ENCODE data around the gene WDFY4.

Gene WDFY4

DNA sequence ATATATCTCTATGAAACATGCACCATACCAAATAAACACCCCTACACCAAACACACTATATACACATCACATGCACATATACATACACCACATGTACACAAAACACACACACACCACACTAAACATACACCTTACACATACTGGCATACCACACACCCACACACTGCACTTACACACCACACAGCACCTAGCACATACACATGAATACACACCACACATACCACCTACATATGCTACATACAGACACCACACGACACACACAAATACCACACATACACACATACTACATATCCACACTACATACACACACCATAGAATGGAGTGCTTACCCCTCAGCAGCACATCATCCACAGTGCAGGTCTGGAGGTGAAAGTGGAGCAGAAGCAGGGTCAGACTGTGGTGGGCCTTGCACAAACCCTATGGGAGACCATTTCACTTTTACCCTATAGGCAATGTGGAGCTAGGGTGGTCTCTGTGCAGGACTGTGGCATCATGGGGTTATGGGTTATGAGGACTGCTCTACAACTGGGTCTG lies 64.6 kb downstream of the WDFY4 start:
- no peak for DNase-seq

DNA sequence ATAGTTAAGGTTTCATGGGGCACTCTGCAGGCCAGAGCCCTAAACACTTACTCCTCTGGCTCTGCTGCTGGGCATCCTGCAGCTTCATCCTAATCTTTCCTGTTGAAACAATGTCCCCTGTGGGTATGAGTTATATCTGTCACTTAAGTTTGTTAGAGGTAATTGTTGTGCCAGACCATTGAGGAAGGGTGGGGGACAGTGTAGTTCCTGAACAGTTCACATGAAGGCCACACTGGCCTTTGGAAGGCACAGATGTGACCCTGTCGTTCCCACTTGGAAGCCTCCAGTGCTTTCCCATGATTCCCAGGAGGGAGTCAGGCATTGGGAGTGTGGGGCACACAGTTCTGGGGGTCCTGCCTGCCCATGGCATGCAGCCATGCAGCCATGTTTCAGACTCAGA lies 65.3 kb downstream of the WDFY4 start:
- no peak for DNase-seq

DNA sequence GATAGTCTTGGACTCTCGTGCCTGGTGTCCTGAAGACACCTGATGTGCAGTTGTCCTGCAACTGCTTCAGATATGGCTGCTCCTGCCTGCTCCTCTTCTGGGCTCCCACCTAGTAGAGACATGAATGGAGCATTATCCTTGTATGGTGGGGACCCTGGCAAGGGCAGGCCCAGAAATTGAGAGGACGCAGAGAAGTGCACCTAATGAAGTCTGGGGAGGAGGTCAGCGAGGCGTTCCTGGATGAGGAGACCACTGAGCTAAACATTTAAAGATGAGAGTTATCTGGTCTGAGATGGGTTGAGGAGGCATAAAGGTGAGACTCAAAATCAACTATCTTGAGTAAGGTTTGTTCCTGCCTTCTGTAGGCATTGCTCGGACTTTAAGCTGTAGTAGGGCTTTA lies 66.3 kb downstream of the WDFY4 start:
- DNase-seq: no peak

DNA sequence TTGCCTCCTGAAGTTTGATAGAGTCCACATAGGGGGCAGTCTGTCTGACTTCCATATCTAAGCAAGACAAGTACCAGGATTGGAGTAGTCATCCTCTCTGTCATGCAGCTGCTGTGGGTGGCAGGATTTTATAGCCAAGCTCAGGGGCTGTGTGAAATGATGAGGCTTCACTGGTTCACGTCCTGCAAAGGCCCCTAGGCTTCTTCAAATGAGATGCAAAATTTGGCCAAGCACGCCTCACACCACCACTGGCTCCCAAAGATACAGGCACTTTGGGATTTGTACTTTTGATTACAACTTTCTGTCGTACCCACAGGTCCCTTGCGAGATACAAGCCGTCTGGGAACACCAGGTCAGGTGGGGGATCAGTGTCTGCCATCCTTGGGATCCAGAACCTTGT lies 67.1 kb downstream of the WDFY4 start:
- DNase-seq: no peak

DNA sequence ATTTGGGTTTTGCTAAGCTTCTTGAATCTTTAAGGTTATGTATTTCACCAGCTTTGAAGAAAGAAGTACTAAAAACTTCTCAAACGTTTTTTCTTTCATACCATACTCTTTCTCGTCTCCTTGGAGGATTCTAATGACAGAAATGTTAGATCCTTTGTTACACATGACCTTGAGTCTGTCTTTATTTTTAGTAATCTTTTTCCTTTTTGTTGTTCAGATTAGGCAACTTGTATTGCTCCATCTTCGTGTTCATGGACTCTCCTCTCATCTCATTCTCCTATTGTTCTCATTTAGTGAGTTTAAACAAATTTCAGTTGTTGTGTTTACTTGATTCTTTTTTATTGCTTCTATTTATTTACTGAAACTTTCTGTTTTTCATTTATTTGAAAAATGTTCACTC lies 73.7 kb downstream of the WDFY4 start:
- no peak for DNase-seq

DNA sequence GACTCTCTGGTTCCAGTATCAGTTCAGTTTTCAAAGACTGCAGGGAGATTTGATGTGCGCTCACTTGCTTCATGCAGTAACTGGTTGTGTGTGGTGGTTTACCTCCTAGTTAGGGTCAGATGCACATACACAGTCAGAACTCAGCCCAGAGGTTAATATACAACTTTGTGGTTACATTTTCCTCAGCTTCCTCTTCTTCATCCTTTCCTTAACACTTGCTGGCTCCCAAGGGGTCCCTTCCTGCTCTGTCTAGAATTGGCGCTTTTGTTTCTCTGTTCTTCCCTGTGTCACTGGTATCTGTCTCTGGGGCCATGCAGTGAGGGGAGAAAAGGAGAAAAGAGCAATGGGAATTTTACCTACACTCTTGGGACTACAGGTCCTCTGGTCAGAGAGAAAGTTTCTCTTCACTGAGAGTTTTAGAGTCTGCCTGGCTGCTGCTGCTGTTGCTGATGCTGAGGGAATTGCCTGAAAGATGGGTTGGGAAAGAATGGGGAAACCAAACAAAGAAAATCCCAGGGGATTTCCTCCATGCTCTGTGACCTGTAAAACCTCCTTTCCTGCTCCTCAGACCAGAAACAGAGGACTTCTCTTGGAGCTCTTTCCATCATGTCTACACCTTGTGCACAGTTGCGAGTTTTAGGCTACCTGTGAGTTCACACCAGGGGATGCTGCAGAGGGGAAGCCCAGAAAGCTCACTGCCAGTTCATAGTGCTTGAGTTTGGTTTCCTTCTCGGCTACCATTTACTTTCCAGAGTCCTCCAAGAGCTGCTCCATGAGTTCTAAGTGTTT lies 74.6 kb downstream of the WDFY4 start:
- no peak for DNase-seq

DNA sequence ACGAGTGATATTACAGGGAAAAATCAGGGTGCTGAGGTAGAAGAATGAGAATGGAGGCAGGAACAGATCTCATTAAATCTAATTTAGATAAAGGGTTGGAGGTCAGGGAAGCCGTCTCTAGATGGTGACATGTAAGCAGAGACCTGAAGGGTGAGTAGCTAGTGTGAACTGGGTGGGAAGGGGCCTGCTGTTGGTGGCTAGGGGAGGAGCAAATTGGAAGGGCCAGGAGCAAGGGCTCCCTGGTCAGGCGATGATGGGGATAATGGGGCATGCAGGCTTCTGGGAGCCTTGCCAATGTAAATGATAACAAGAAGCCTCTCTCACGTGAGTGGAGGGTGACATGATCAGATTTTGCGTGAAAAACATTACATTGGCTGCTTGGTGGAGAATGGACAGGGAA lies 76.3 kb downstream of the WDFY4 start:
- no peak for DNase-seq

DNA sequence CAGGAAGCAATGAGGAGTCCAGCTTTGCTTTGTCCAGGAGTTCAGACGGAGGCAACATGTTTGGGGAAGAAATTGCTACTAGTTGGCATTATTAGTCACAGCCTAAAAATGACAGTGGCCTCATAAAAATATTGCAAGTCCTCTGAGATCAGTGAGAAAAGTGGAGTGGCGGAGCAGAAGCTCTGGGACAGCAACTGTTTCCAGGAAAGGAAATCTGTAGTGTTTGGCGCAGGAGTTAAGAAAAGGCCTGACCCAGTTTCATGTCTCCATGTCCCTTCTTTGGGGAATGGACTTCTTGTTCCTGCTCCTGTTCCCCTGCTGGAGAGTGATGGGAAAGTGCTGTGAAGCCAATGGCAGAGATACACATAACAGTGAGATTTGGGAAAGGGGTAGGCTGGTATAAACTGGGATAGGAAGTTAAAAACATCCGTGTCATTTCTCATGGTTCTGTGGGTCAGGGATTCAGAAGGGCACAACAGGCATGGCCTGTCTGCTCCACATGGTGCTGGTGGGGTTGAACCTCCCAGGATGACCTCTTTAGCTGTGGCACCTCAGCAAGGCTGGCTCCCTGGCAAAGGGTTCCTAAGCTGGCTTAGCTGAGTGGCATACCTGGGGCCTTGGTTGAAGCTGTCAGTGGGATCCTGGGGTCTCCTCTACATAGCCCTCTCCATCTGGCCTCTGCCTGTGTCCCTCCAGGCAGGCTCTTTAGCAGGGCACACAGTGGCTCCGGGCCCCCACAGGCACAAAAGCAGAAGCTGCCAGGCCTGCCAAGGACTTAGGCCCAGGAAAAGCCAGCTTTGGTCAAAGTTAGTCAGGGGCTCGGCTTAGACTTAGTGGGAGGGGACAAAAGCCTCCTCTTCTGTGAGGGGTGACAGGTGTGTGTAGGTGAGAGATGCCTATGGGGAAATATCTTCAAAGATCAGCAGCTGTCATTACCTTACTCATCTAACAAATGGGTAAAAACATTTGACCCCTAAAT lies 77.7 kb downstream of the WDFY4 start:
- DNase-seq: no peak

DNA sequence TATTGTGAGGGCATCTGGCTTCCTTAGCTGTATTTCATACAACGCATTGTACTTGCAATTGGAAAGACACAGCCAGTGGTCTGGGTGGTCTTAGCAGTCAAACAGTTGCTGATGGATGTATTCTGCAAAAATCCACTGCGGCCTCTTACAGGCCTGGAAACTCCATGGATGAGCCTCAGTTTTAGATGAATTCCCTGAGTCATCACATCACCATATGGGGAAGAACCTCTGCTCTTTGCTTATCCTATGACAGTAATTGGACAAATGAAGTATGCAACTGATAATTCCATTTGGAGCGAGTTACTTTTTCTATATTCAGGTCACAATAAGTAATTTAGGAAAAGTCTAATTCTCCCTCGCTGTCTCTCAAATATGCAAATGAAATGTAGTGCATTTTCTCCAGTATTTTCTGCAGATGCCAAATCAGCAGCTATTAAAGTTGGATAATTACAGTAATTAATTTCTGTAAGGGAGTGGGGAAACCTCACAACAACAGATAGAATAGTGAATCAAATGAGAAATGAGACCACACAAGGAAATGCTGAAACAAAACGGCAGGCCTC lies 78.8 kb downstream of the WDFY4 start:
- no peak for DNase-seq

DNA sequence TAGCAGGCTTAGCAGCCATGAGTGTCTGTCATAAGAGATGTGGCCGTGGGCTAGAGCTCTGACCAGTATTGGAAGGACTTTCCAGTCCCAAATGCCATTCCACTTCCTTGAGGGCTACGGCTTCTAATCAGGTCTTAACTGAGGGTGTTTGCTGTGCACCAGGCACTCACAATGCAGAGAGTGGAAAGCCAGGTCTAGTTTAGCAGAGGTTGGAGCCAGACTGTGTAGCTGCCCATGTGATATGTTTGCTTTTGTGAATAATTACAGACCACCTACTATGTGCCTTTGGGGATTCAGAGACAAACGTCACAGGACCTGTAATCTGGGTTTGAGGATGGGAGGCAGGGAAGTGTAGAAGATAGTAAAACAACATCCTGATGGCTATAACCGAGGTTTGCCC lies 79.8 kb downstream of the WDFY4 start:
- DNase-seq: no peak

DNA sequence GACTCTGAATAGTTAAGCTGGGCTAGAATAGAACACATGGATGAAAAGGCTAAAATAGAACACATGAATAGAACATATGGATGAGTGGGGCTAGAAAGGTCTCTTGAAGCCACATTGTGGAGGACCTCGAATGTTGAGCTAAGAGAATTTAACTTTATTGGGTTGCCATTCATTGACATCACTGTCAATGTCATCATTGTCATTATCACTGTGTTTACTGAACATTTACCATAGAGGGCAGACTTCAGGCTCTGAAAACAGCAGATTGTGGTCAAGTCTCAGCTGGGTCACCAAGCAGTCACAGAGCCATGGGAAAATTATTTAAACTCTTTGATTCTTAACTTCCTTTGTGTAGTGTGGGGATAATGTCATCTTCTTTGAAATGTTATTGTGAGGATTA lies 80.4 kb downstream of the WDFY4 start:
- no peak for DNase-seq

DNA sequence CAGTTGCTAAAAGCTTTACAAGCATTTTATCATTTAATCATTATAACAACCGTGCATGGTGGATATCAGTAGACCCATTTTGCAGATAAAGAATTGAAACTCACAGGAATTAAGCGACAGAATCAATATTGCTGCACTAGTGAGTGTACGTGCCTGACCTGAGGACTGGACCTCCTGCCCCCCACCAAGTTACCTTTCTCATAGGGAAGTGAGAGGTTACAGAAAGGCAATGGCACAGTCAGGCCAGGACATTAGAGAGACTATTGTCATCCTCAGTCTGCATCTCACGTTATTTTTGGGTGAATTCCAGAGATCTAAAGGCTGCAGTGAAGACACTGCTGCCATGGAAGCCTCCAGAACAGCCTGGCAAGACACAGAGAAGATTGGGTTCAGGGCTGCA lies 80.9 kb downstream of the WDFY4 start:
- DNase-seq: no peak

DNA sequence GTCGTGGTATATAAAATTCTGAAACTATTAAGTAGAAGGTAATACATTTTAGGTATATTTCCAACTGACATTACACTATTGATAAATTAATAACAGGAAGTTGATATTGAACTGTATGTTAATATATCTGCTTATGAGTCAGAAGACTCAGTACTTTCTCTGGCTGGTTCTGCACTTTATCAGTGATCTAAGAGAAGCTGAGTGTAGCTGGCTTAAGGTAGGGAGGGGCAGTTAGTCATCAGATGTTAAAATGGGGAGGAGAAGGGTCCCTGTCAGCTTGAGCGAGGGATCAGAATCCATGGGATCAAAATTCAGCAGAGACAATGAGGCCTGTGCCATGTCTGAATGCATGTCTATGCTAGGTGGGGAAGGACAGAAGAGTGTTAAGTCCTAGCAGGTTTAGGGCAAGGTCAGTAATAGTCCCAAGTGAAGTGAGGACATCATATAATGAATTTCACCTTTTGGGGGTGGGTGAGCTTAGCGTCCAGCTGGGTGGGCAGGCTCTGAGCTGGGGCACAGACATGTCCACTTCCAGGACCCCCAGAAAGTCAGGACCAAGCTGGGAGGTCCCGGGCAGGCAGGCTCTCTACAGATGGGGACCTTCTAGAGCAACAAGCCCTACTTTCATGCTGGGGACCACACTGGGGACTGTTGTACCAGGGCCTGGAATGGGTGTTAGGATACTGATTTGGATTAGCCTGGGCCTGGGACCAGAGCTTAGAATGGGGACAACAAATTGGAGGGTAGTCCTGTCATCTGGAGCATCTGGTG lies 82.9 kb downstream of the WDFY4 start:
- no peak for DNase-seq

DNA sequence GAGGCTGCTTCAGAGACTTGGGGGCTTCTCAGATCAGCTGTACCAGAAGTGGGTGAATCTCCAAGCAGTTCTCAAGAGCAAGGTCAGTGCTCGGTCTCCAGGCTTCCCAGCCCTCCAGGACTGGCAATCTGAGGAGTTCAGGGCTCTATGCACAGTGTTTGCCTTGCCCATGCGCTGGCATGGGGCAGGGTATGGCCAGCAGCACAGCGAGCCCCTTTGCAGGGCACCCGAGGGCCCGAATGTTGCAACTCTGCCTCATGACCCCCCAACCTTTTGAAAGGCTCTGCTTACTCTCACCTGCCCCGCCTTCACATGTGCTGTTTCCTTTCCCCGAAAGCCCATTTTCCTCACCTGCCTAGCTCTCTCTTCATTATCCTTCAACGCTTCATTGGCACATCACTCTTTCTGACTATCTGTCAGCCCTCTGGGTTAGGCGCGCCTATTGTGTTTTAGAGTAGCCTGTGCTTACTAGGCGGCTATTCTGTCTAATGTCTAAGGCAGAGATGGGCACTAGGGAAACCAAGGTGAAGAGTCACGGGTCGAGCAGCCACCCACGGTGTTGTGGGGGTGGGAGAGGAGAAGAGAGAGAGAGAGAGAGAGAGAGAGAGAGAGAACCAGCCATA lies 83.6 kb downstream of the WDFY4 start:
- DNase-seq: no peak

DNA sequence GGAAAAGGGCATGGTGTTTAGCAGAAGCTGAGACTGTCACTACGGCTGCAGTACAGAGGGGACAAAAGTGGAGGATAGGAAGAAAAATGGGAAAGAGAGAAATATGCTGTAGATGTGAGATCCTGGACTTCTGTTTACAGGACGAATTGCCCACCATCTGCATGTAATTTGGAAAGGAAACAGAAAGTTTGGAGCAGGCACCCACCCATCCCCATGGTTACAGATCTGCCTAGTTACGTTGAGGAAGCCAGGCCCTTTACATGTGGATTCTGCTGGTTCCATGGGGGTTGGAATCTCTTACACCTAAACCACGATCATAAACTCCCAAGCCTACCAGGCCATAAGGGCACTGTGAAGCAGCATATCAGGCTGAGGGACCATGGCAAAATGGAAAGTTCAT lies 84.3 kb downstream of the WDFY4 start:
- no peak for DNase-seq

DNA sequence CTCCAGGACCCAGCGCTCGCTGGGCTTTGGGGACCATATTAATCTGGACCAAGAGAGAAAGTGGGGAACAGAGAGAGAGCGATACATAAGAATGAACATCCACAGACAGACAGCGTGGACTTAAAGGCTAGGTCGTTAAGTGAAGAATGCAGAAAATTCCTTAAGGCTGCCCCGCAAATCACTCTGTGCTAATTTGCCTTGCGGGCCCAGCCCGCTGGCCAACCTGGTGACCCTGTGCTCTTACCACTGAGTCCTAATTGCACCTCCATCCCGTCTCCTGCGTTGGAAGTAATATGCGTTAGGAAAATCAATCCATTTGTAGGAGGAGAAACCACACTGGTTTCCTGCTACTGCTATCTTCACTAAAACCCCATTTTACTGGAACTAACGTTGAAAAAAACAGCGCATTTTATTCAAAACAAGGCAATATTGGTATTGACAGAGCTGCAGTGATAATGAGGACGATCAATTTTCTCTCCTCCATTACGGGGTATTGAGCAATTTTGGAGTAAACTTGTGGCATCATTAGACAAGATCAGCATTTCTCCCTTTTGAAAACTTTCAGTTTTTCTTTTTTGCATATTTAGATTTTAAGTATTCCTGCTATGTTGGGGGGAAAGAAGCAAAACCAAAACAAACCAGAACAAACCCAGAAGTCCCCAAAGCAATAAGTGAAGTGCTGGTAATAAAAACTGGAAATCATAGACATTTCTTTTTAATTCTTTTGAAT lies 85.2 kb downstream of the WDFY4 start:
- DNase-seq: no peak

DNA sequence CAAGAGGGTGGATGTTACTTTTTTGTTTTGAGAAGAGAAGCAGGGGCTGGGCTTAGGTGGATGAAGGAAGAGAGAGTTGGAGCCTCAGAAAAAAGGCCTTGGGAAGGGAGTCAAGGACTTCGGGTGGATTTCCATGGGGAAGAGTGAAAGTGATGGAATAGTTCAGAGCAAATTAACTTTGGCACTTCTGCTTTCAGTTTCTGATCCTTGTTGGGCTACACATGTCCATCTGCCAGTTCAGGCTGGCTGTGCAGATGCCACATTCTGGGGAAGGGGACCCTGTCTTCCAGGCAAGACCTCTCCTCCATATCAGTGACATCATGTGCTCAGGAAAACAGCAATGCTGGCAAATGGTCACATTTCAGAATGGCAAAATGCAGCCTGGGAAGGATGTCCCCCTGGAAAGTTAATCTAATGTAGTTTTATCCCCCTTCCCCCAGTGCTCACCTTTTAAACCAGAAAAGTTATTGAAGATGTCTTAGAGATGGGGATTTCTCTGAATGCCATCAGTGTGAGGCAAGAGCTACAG lies 86.0 kb downstream of the WDFY4 start:
- DNase-seq: no peak

DNA sequence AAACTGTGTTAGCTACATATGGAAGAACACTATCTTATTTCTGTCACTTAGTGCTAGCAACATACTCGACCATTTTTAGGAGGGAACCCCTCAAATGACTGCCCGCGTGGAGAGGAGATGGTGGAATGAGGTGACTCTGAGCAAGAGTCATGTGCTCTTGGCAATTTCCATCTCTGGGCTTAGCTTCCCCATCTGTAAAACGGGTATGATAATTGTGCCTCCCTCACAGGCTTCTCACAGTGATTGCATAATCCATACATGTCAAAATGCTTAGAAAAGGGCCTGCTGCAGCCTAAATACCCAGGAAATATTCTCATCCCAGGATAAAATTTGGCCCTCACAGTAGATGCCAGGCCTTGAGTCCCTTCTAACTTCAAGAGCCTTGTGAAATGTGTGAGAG lies 86.6 kb downstream of the WDFY4 start:
- DNase-seq: no peak

DNA sequence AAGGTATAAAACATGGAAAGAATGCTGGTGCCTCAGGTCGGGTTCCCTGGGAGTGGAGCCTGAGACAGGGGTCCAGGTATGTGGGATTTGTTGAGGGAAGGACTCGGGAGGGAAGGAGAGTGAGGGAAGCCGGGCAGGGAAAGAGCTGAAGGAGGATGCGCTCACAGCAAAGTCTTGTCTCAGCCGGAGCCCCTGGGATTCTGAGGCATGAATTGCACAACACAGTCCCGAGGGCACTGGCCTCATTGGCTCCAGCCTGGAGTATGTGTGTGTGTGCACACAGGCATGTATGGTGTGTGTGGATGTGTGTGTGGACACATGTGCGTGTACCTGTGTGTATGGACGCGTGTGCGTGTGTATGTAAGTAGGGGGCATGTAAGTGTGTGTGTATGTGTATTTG lies 87.4 kb downstream of the WDFY4 start:
- DNase-seq: no peak

DNA sequence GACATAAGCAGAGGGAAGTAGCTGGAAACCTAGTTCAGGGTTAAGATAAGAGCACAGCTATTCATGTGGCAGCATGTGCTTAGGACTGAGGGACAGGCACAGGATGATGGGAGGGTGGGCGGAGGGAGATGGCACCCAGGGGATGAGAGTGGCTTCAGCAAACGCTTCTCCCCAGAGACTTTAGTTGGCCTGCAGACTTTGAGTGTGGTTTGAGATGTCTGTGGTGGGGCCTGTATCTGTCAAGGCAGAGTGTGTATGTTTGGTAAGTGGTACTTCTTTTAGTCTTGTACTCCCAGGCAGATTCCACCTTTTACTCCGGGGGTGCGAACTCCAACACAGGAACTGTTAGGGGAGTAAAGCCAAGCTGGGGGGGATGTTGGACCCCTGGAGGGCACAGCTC lies 88.9 kb downstream of the WDFY4 start:
- no peak for DNase-seq
